Keratinocyte (primary cell): ENCODE data around the gene TMIGD2. TPM values are rescaled to one million over a fixed set of nuclear protein-coding genes. Genes with fewer than 3 reads are reported as not detected.
"Not testable (repeated sequence)": the region's sequence is repeated elsewhere in the genome, so short reads cannot be mapped to it uniquely, and the experiment has no call there.

ENCODE experiments used
- DNase-seq: peaks from one replicate; pipeline ENCODE4 v3.0.0-alpha.2; 2011; ENCODE audit warnings: low read depth, missing footprints, low spot score
- FAIRE-seq: peaks from 2 replicates; lab custom pipeline; 2011; peaks lifted over from hg19 to GRCh38; lab: Jason Lieb, UNC
- H2AFZ ChIP-seq: 2 replicates; pipeline ENCODE4 v1.6.0; 2012; ENCODE audit warnings: low read length, control low read depth, inconsistent platforms; ENCODE audit not compliant: control insufficient read depth
- H3K27ac ChIP-seq: 2 replicates; pipeline ENCODE4 v1.5.1; 2011; ENCODE audit warnings: low read length; ENCODE audit not compliant: control insufficient read depth, insufficient read depth
- H3K27me3 ChIP-seq: 3 replicates; pipeline ENCODE4 v1.6.0; 2011; ENCODE audit warnings: low read length; ENCODE audit not compliant: control insufficient read depth, insufficient read depth; ENCODE audit errors: extremely low read depth
- H3K36me3 ChIP-seq, 2 experiments: 2 replicates in 1 of 2; 3 replicates in 1 of 2; pipeline ENCODE4 v1.5.1; 2011; ENCODE audit warnings: low read length in 2 of 2, mild to moderate bottlenecking in 1 of 2; ENCODE audit not compliant: control insufficient read depth in 2 of 2, insufficient read depth in 2 of 2; ENCODE audit errors: extremely low read depth in 1 of 2
- H3K4me1 ChIP-seq: 3 replicates; pipeline ENCODE4 v1.5.1; 2011; ENCODE audit warnings: low read length; ENCODE audit not compliant: control insufficient read depth, insufficient read depth; ENCODE audit errors: extremely low read depth
- H3K4me2 ChIP-seq: 3 replicates; pipeline ENCODE4 v1.6.0; 2011; ENCODE audit warnings: low read depth, low read length; ENCODE audit not compliant: control insufficient read depth, insufficient read depth; ENCODE audit errors: extremely low read depth
- H3K4me3 ChIP-seq, 3 experiments: fragments of 200-600 bp in 1 of 3; sonication (generic) in 1 of 3; 2 replicates in 2 of 3; 3 replicates in 1 of 3; pipeline ENCODE4 v1.5.1; 2011 to 2016; ENCODE audit warnings: low read length in 3 of 3, mild to moderate bottlenecking in 3 of 3, control low read depth in 2 of 3, inconsistent platforms in 1 of 3, low read depth in 1 of 3, mixed read lengths in 1 of 3, mixed run types in 1 of 3, moderate library complexity in 1 of 3; ENCODE audit not compliant: control insufficient read depth in 2 of 3, insufficient read depth in 2 of 3; ENCODE audit errors: extremely low read depth in 1 of 3
- H3K79me2 ChIP-seq: 2 replicates; pipeline ENCODE4 v1.6.0; 2012; ENCODE audit warnings: low read length; ENCODE audit not compliant: control insufficient read depth, insufficient read depth
- H3K9ac ChIP-seq: 3 replicates; pipeline ENCODE4 v1.6.0; 2011; ENCODE audit warnings: low read length; ENCODE audit not compliant: control insufficient read depth, insufficient read depth; ENCODE audit errors: extremely low read depth
- H3K9me1 ChIP-seq: 3 replicates; pipeline ENCODE4 v1.6.0; 2011; ENCODE audit warnings: low read length; ENCODE audit not compliant: control insufficient read depth, insufficient read depth; ENCODE audit errors: extremely low read depth
- H3K9me3 ChIP-seq: 2 replicates; pipeline ENCODE4 v1.5.1; 2012; ENCODE audit warnings: low read depth, low read length; ENCODE audit not compliant: control insufficient read depth
- H4K20me1 ChIP-seq: 3 replicates; pipeline ENCODE4 v1.6.0; 2011; ENCODE audit warnings: low read length; ENCODE audit not compliant: control insufficient read depth, insufficient read depth; ENCODE audit errors: extremely low read depth
- CTCF ChIP-seq, 3 experiments: IDR thresholded peaks in 1 of 3; conservative IDR thresholded peaks in 1 of 3; optimal IDR thresholded peaks in 1 of 3; 2 replicates in 2 of 3; 3 replicates in 1 of 3; pipeline versions ENCODE3 to v1.5.1; 2011; ENCODE audit warnings: low read length in 3 of 3, mild to moderate bottlenecking in 3 of 3, moderate library complexity in 2 of 3, control low read depth in 1 of 3, inconsistent platforms in 1 of 3; ENCODE audit not compliant: insufficient read depth in 2 of 3; ENCODE audit errors: extremely low read depth in 1 of 3
- EZH2 ChIP-seq: IDR thresholded peaks from one replicate; pipeline ENCODE4 v1.6.1; 2012; ENCODE audit warnings: inconsistent platforms, mild to moderate bottlenecking, low read length, moderate library complexity
- dilution Hi-C: fragments of 300-500 bp; cut with MboI; formaldehyde crosslinking; loops from one replicate; pipeline ENCODE4 v1.7.0; 2020; ENCODE audit warnings: low sequenced_read_pairs; ENCODE audit not compliant: extremely low pct_ligation_motif_present
- polyA plus RNA-seq, 5 experiments: library from polyadenylated mRNA; depleted of rRNA in 3 of 5; stranded (reverse) in 3 of 5; stranded (forward) in 1 of 5; unstranded in 1 of 5; fragments of >200 nt; gene quantifications; 1 replicate in 1 of 5; 2 replicates in 3 of 5; 3 replicates in 1 of 5; pipeline versions ENCODE4 v1.2.1 to v1.2.3, GENCODE V29; 2011 to 2012; ENCODE audit warnings: missing spikeins in 2 of 5, low read depth in 1 of 5, low replicate concordance in 1 of 5

TMIGD2 gene
- polyA plus RNA-seq, 1 donor (not counting 4 experiments of a cell fraction or from before 2014, with no cell fraction given): not detected

GRCh38 chr19:4278010-4278409 lies 24.2 kb downstream of the TMIGD2 start:
- FAIRE-seq: no peak
- DNase-seq: no peak
- Histone ChIP-seq H3K36me3 (no peaks in the 10 kb centered on the region), H4K20me1 (no peaks in the 10 kb centered on the region), H3K27me3 (peaks cover 33% of the 10 kb centered on the region), H3K4me1 (no peaks in the 10 kb centered on the region), H3K27ac (no peak overlapping the region), H3K79me2 (no peaks in the 10 kb centered on the region), H3K9me1 (no peaks in the 10 kb centered on the region), H3K4me2 (no peak overlapping the region), H2AFZ (no peak overlapping the region), H3K4me3 (no peak overlapping the region), H3K9me3 (no peaks in the 10 kb centered on the region), H3K9ac (no peak overlapping the region)
- TF ChIP-seq CTCF (optimal IDR thresholded peaks at IDR 0.05 in 1 of 3, IDR thresholded peaks at IDR 0.05 in 1 of 3, conservative IDR thresholded peaks at IDR 0.05 in 1 of 3; ENCODE audit: extremely low read depth in 1 of 3, insufficient read depth in 2 of 3, low read length in 3 of 3) (no peak), EZH2 (no peak)
- dilution Hi-C loops: no loop called here

- peaks cover 29% of the 10 kb centered on the region for H3K27me3 ChIP-seq
These were observed 24.9 kb downstream of the TMIGD2 start for GRCh38 chr19:4277191-4277696.

GRCh38 chr19:4274321-4274686 lies 27.9 kb downstream of the TMIGD2 start:
- dilution Hi-C loops, H3K4me1 ChIP-seq, H3K9me1 ChIP-seq, H3K27ac ChIP-seq, H4K20me1 ChIP-seq, FAIRE-seq, H3K9ac ChIP-seq, H3K4me3 ChIP-seq, H3K9me3 ChIP-seq, H2AFZ ChIP-seq, H3K4me2 ChIP-seq, DNase-seq, H3K79me2 ChIP-seq, H3K36me3 ChIP-seq: not testable (repeated sequence)
- peaks cover 12% of the 10 kb centered on the region for H3K27me3 ChIP-seq

More at GRCh38 chr19:4277191-4277696, 24.9 kb downstream of the TMIGD2 start:
- no peak for DNase-seq
- Histone ChIP-seq H3K4me3 (no peak overlapping the region), H3K9ac (no peak overlapping the region), H3K4me1 (no peaks in the 10 kb centered on the region), H3K27ac (no peak overlapping the region), H2AFZ (no peak overlapping the region), H3K79me2 (no peaks in the 10 kb centered on the region), H3K36me3 (no peaks in the 10 kb centered on the region), H4K20me1 (no peaks in the 10 kb centered on the region), H3K9me1 (no peaks in the 10 kb centered on the region), H3K9me3 (no peaks in the 10 kb centered on the region), H3K4me2 (no peak overlapping the region)
- no peak for FAIRE-seq
- dilution Hi-C loops: no loop called here
- TF ChIP-seq EZH2: no peak
- no peak for TF ChIP-seq CTCF (optimal IDR thresholded peaks at IDR 0.05 in 1 of 3, IDR thresholded peaks at IDR 0.05 in 1 of 3, conservative IDR thresholded peaks at IDR 0.05 in 1 of 3; ENCODE audit: extremely low read depth in 1 of 3, insufficient read depth in 2 of 3, low read length in 3 of 3)
